T-helper 2 cell (primary cell): Measurements from ENCODE around the gene SFRP2.

Source experiments
- DNase-seq, 5 experiments: peaks; one replicate each; pipeline versions ENCODE4 v3.0.0 to v3.0.0-alpha.2; 2012 to 2022

The SFRP2 gene

GRCh38 chr4:153766758-153767157 is 22.1 kb downstream of the SFRP2 start:
- no peak for DNase-seq

- no peak for DNase-seq
These were observed 23.0 kb downstream of the SFRP2 start for GRCh38 chr4:153765894-153766293.

GRCh38 chr4:153764601-153765368 is 24.1 kb downstream of the SFRP2 start:
- DNase-seq, result no peak

GRCh38 chr4:153763404-153763803 is 25.5 kb downstream of the SFRP2 start:
- DNase-seq, result no peak

- DNase-seq, result no peak
These were observed 29.2 kb downstream of the SFRP2 start, which contains the start of gene RNF175 for GRCh38 chr4:153759407-153760316. Gene RNF175, minus strand, starts transcription at chr4:153760024. Its CDS starts 162 bp downstream, at chr4:153759862.

GRCh38 chr4:153758688-153759406 is 30.0 kb downstream of the SFRP2 start:
- no peak for DNase-seq

GRCh38 chr4:153758136-153758535 is 30.7 kb downstream of the SFRP2 start:
- no peak for DNase-seq

- no peak for DNase-seq
These were observed 31.5 kb downstream of the SFRP2 start for GRCh38 chr4:153757407-153757806.

GRCh38 chr4:153755186-153755585 is 33.7 kb downstream of the SFRP2 start:
- DNase-seq, result no peak

GRCh38 chr4:153750197-153750817 is 38.6 kb downstream of the SFRP2 start:
- peak in 4 of 5 experiments; percentile 15 to 69 (median 24) for DNase-seq

GRCh38 chr4:153748378-153748777 is 40.5 kb downstream of the SFRP2 start:
- DNase-seq, result no peak

- DNase-seq, result no peak
These were observed 41.4 kb downstream of the SFRP2 start for GRCh38 chr4:153747406-153747955.

- no peak for DNase-seq
These were observed 43.2 kb downstream of the SFRP2 start for GRCh38 chr4:153745651-153746050.

GRCh38 chr4:153741541-153741940 is 47.3 kb downstream of the SFRP2 start:
- DNase-seq, result no peak

GRCh38 chr4:153735906-153736461 is 52.9 kb downstream of the SFRP2 start:
- DNase-seq, result no peak

GRCh38 chr4:153733751-153734448 is 55.0 kb downstream of the SFRP2 start:
- DNase-seq, result peak in 1 of 5 experiments; percentile 19

GRCh38 chr4:153731239-153731638 is 57.6 kb downstream of the SFRP2 start:
- DNase-seq, result no peak
